Neural progenitor cell (in vitro differentiated cells): ENCODE data around the gene WDR77.

Experiments
- EZH2 ChIP-seq: fragments of 200-600 bp; sonication (generic); IDR thresholded peaks from 2 replicates; pipeline ENCODE4 v1.6.1; 2017; ENCODE audit warnings: antibody characterized with exemption, mild to moderate bottlenecking, moderate library complexity
- EZH2phosphoT487 ChIP-seq: fragments of 200-600 bp; sonication (generic); IDR thresholded peaks from 2 replicates; pipeline ENCODE4 v1.6.1; 2017; ENCODE audit warnings: antibody characterized with exemption
- TF ChIP-seq, protein P1 (sequence below): fragments of 200-600 bp; sonication (generic); IDR thresholded peaks from 2 replicates; pipeline ENCODE4 v1.5.1; 2017; ENCODE audit warnings: antibody characterized with exemption, mild to moderate bottlenecking

DNA sequence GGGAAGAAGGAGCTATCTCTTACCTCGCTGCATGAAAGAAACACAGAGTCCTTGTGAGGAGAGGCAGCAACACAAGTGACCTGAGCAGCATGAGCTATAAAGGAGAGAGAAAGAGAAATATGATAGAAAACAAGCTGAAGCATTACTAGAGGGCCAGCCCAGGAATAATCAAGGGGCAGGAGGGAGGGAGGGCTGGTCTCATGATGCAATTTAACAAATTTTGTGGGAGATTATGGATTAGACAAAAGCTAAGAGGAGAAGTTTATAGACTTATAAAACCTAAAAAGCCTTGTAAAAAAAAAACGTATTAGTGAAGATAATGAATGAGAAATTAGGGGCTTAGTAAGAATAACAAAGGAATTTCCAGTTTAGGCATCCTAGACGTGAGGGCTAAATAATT, 5.0 kb downstream of the WDR77 start:
- TF ChIP-seq, protein P1, sequence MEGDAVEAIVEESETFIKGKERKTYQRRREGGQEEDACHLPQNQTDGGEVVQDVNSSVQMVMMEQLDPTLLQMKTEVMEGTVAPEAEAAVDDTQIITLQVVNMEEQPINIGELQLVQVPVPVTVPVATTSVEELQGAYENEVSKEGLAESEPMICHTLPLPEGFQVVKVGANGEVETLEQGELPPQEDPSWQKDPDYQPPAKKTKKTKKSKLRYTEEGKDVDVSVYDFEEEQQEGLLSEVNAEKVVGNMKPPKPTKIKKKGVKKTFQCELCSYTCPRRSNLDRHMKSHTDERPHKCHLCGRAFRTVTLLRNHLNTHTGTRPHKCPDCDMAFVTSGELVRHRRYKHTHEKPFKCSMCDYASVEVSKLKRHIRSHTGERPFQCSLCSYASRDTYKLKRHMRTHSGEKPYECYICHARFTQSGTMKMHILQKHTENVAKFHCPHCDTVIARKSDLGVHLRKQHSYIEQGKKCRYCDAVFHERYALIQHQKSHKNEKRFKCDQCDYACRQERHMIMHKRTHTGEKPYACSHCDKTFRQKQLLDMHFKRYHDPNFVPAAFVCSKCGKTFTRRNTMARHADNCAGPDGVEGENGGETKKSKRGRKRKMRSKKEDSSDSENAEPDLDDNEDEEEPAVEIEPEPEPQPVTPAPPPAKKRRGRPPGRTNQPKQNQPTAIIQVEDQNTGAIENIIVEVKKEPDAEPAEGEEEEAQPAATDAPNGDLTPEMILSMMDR, result no peak
- TF ChIP-seq EZH2phosphoT487 (no peak), EZH2 (no peak)
